ENCODE data around the gene AKNA.
A peak's percentile ranks its signal among the peaks of the same experiment; 100 is the strongest.
"Not testable (repeated sequence)": the region's sequence is repeated elsewhere in the genome, so short reads cannot be mapped to it uniquely, and the experiment has no call there.

Gene AKNA

DNA sequence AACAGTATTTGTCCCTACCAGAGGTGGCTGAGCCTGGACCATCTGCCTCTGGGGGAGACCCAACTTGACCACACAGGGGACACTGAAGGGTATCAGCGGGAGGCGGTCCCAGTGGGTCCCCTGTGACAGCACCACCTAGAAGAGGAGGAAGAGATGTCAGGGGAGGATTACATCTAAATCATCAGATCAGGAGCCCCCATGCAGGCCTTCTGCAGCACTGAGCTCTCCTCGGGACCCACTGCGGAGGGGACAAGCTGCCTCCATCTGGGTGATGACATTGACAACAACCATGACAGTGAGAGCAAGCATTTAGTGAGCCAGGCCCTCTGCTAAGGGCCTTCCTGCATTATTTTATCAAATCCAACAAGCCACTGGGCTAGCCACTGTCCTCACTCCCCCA is 45.8 kb downstream of the AKNA start:
- DNase-seq (ENCODE audit: low read depth in 1 of 2, low spot score in 1 of 2): no peak

DNA sequence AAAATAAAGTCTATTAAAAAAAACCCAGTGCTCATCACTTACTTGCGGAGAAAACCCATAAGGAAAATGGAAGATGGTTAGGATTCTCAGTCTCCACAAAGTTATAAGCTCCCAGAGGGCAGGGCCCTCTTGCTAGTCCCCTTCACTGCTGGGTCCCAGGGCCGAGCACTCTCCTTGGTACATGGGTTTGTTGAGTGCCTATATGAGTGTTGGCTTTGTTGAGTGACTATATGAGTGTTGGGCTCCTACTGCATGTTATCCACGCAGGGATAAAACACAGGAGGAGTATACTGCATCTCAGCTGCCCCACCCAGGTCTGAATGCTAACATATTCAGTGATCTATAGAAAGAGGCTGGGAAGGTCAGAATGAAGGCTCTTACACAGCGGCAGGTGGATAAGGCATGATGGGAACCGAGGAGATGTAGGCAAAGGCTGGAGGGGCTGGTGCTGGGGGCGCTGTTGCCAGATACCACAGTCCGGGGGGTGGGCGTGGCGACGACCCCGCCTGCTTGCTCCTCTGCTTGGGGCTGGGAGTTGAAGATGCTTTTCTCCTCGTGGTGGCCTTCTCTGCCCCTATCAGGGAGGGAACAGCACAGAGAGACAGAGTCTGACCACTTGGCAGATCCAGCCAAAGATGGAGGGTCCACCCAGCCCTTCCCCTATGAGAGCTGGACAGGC is 46.5 kb downstream of the AKNA start:
- DNase-seq (ENCODE audit: low read depth in 1 of 2, low spot score in 1 of 2): no peak

DNA sequence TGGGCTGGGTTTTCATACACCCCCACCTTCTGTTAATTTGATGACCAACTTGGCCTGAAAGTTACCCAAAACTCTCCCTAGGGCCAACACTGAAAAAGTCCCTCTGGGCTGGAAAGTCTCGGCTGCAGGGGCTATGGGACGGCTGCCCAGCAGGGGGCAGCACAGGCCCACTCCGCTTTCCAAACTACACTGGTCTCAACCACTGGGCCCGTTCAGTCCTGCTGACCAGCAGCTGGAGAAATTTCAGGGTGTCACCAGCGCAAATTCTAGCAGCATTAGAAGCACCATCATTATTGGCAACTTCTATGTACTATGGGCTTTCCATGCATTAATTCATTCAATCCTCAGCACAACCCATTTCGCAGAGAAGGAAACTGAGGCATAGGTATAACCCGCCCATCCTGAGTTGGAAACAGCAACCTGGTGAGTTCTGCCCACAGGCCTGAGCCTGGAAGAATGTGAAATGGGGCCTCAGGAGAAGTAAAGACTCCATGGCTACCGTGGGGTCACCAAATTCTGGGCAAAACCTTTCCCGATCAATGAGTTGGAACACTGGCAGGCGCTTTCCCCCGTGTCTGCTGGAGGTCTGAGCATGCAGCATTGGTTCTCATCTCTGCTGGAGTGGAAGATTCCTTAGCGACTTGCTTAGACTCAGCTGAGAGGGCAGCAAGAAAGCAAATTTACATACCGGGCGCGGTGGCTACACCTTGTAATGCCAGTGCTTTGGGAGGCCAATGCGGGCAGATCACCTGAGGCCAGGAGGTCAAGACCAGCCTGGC is 48.5 kb downstream of the AKNA start:
- peak; percentile 42 to 47 for DNase-seq (ENCODE audit: low read depth in 1 of 2, low spot score in 1 of 2)

DNA sequence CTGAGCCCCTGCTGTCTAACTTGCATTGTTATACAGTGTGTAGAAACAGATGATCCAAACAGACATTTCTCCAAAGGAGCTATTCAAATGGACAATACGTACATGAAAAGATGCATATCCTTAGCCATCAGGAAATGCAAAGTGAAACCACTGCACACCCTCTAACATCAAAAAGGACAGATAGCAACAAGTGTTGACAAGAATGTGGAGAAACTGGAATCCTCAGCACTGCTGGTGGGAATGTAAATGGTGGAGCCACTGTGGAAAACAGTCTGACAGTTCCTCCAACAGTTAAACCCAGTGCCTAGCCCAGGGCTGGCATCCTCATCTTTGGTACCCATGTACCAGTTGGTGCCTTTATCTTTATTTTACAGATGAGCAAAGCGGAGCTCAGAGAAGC is 49.6 kb downstream of the AKNA start:
- DNase-seq (ENCODE audit: low read depth in 1 of 2, low spot score in 1 of 2): no peak

DNA sequence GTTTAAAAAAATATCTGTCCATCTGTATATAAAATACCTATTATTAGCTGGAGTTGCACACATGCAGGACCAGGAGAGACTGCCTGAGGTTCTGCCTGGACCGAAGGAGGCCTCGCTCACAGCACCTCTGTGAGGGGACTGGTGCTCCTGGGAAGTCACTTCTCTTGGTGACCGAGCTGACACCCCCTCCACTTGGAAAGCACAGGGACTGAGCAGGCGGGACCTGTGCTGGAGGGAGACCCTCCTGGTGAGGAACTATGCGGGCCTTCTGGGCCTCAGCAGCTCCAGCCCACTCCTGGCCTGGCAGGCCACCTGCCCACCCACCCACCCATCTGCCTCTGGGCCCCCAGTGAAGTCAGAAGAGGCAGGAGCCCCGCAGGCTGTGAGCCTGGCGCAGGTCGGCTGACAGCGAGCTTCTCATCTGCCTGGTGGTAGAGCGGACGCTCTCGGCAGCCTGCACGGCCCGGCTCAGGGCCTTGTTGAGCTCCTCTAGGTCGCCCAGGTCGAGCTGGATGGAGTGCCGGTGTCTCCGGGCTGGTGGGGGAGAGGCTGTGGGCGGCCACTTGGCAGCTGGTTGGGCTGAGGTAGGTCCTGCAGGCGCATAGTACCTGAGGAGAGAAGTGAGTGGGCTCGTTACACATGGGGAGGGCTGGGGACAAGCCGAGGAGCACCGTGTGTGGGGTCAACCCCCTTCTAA is 50.9 kb downstream of the AKNA start:
- DNase-seq (ENCODE audit: low read depth in 1 of 2, low spot score in 1 of 2): no peak

DNA sequence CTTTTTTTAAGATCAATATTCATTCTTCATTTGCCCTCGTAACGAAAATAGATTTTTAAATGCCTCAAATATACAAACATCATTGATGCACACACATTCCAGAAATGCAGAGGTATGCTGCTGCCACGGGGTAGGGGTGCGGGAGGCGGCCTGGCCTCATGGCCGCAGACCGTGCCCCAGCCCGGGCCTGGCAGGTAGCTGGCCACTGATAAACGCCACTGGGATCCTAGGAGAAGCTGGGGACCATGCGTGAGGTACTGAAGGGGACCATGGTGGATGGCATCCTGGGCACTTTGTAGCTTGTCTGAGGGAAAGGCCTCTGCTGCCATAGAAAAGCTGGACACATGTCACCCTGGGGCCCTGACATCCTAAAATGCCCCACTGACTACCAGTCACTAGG is 51.6 kb downstream of the AKNA start:
- no peak for DNase-seq (ENCODE audit: low read depth in 1 of 2, low spot score in 1 of 2)

DNA sequence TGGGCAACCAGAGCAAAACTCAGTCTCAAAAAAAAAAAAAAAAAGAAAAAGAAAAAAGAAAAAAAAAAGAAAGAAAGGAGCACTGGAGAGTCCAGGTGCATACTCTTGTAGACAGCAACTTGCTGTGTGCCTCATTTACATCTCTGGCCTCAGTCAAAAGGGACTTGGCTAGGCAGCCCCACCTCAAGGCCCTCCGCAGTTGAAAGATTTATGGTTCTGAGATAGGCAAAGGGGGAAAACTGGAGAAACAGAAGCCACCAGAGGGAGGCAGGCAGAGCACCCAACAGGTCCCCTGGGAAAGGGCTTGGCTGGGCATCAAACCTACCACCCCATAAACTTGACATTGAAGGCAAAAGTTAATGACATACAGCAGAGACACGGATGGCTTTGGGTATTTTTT is 52.0 kb downstream of the AKNA start:
- DNase-seq (ENCODE audit: low read depth in 1 of 2, low spot score in 1 of 2): no peak

DNA sequence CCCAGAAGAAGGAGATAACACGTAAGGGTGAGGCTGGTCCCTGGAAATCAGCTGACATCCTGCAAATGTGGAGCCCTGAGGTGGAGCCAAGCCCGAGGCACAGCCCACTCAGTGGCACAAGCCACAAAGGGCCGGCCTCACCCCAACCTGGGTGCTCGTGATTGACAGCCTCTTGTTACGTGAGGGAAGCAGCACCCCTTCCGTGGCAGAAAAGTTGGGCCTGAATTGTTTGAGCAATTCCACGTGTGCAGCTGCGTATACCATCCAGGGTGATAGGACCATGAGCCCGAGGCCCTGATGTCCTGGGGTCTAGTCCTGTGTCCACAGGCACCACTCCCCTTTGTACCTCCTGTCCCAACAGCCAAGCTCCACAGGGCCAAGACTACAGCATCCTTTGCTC is 53.3 kb downstream of the AKNA start:
- DNase-seq (ENCODE audit: low read depth in 1 of 2, low spot score in 1 of 2): no peak

DNA sequence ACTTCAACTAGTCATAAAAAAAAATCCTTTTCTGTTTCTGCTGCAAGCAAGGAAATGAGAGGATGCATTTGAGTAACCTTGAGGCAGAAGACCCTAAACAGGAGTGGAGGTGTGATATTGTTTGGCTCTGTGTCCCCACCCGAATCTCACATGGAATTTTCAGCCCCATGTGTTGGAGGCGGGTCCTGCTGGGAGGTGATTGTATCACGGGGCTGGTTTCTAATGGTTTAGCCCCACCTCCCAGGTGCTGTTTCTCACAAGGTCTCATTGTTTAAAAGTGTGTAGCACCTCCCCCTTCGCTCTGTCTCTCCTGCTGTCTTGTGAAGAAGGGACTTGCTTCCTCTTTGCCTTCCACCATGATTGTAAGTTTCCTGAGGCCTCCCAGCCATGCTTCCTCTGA is 54.1 kb downstream of the AKNA start:
- not testable (repeated sequence) for DNase-seq (ENCODE audit: low read depth in 1 of 2, low spot score in 1 of 2)

DNA sequence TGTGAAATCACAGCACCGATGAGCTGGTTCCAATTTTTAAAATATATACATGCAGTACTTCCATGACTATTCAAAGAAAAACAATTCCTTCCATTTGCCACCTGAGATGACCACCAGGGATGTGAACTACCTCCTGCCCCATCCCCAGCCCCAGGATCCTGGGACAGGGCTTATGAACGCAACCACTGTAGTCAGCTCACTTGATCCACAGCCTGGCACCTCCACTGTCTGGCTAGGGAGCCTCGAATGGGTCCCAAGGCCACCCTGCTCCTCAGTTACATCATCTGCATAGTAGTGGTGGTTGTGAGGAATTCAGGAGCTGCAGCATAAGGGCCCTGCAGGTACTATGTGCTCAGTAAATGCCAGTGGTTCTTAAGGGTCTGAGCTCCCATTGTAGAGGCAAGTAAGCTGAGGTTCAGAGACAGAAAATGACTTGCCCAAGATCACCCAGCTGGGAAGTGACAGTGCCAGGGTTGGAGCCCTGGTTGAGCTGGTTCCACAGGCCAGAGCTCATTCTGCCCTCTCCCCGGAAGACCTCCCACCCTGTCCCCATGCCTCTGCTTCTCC is 55.2 kb downstream of the AKNA start:
- DNase-seq (ENCODE audit: low read depth in 1 of 2, low spot score in 1 of 2): not testable (repeated sequence)

DNA sequence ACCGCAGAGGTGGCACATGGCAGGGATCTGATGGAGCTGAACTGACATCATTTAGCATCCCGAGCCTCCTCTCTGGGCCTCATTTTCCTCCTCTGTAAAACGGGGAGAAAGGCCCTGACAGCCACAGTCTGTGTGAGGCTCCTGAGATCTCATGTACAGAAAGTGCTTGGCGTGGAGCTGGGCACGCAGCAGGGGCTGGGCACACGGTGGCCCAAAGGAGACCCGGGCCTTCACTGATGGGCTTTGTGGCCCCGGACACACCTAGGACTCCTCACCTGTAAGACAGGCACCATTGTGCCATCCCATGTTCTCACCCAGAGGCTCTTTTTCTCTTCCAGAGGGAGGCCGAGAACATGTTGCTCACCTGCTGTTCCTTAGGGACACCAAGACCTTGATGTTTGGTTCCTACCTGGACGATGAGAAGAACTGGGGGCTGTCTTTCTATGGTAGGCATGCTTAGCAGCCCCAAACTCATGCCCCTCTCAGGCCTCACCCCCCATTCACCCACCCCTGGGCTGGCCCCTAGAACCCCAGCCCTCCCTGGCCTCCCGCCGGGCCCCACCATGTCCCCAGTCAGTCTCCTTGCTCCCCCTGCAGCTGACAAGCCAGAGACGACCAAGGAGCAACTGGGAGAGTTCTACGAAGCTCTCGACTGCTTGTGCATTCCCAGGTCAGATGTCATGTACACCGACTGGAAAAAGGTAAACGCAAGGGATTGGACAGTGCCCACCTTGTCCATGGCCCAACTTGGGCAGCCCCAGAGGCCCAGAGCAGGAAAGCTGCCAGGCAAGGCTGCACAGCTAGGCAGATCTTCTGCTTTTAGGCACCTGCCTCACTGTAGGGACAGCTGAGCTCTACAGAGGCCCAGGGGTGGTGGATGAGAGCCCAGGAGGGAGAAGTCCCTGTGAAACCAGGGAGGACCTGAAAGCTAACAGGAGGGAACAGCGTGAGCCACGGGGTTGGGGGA is 56.3 kb downstream of the AKNA start:
- not testable (repeated sequence) for DNase-seq (ENCODE audit: low read depth in 1 of 2, low spot score in 1 of 2)

DNA sequence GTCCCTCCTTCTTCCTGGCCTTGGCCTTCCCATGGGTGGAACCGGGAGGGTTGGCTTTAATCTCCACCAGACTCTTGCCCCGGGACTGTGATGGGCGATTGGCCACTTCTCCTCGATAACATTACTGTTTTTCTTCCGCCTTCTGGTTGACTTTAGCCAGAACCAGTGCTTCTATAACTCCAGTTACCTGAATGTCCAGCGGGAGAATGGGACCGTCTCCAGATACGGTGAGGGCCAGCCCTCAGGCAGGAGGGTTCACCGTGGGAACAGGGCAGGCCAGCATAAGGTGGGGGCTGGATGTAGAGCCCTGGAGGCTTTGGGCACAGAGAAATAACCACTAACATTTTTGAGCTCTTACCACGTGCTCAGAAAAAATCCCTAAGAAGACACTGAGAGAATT is 57.1 kb downstream of the AKNA start:
- no peak for DNase-seq (ENCODE audit: low read depth in 1 of 2, low spot score in 1 of 2)

DNA sequence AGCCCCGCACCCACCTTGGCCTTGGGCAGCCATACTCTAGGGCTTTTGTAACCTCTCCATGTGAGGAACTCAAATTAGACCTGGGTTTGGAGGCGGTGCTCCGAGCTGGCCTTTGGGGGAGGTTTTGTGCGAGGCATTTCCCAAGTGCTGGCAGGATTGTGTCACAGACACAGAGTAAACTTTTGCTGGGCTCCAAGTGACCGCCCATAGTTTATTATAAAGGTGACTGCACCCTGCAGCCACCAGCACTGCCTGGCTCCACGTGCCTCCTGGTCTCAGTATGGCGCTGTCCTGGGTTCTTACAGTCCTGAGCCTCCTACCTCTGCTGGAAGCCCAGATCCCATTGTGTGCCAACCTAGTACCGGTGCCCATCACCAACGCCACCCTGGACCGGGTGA is 58.2 kb downstream of the AKNA start, which contains the start of gene ORM2:
Gene ORM2, plus strand, starts transcription at position 245 of the 398 bp plus-strand sequence. Its CDS starts 36 bp downstream, at position 281.
- DNase-seq (ENCODE audit: low read depth in 1 of 2, low spot score in 1 of 2): not testable (repeated sequence)

DNA sequence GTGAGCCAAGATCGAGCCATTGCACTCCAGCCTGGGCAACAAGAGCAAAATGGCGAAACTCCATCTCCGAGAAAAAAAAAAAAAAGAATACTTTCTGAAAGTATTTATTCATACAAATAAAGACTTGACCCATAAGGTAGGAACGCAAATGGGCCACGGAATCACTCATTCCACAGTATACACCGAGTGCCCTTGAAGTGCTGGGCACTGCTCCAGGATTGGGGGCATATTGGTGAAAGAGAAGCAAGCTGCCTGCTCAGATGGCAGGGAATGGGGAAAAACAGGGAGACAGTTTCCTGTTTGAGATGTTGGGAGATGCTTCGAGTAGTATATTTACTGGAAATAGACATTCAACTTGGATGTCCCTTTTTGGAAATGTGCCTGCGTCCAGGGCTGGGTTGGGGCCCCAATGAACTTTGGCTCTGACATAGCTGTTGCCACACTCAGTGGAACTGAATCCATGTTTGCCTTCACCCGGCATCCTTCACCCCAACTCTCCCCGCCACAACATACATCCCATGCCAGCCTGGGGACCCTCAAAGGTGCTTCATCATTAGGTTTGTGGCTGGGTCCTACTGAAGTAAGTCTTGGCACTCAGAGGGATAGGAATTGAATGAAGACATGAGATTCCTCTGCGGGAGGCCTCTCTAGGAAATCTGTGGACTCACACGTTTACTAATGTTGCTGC is 58.7 kb downstream of the AKNA start:
- DNase-seq (ENCODE audit: low read depth in 1 of 2, low spot score in 1 of 2): not testable (repeated sequence)

DNA sequence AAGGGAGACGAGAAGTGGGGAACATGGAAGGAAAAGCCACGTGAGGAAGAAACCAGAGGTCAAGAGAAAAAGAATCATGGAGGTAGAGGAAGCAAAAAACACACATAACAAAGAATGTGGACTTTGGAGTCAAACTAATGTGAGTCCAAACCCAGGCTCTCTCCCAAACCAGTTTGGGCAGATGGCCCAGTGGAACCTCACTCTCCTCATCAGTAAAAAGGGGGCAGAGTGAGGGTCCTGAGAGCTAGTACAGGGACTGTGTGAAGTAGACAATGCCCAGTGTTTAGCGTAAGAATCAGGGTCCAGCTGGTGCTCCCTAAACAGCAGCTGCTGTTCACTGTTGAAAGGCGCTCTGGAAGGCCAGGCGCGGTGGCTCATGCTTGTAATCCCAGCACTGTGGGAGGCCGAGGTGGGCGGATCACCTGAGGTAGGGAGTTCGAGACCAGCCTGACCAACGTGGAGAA is 59.4 kb downstream of the AKNA start:
- not testable (repeated sequence) for DNase-seq (ENCODE audit: low read depth in 1 of 2, low spot score in 1 of 2)

DNA sequence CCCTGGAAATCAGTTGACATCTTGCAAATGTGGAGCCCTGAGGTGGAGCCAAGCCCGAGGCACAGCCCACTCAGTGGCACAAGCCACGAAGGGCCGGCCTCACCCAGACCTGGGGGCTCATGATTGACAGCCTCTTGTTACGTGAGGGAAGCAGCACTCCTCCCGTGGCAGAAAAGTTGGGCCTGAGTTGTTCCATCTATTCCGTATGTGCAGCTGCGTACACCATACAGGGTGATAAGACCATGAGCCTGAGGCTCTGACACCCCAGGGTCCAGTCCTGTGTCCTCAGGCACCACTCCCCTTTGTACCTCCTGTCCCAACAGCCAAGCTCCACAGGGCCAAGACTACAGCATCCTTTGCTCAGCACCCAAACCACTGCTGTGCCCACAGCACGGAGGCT is 60.0 kb downstream of the AKNA start:
- DNase-seq (ENCODE audit: low read depth in 1 of 2, low spot score in 1 of 2): no peak

DNA sequence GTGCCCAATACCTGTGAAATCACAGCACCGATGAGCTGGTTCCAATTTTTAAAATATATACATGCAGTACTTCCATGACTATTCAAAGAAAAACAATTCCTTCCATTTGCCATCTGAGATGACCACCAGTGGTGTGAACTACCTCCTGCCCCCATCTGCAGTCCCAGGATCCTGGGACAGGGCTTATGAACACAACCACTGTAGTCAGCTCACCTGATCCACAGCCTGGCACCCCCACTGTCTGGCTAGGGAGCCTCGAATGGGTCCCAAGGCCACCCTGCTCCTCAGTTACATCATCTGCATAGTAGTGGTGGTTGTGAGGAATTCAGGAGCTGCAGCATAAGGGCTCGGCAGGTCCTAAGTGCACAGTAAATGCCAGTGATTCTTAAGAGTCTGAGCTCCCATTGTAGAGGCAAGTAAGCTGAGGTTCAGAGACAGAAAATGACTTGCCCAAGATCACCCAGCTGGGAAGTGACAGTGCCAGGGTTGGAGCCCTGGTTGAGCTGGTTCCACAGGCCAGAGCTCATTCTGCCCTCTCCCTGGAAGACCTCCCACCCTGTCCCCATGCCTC is 62.0 kb downstream of the AKNA start:
- DNase-seq (ENCODE audit: low read depth in 1 of 2, low spot score in 1 of 2): not testable (repeated sequence)

DNA sequence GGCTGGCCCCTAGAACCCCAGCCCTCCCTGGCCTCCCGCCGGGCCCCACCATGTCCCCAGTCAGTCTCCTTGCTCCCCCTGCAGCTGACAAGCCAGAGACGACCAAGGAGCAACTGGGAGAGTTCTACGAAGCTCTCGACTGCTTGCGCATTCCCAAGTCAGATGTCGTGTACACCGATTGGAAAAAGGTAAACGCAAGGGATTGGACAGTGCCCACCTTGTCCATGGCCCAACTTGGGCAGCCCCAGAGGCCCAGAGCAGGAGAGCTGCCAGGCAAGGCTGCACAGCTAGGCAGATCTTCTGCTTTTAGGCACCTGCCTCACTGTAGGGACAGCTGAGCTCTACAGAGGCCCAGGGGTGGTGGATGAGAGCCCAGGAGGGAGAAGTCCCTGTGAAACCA is 62.8 kb downstream of the AKNA start:
- not testable (repeated sequence) for DNase-seq (ENCODE audit: low read depth in 1 of 2, low spot score in 1 of 2)

DNA sequence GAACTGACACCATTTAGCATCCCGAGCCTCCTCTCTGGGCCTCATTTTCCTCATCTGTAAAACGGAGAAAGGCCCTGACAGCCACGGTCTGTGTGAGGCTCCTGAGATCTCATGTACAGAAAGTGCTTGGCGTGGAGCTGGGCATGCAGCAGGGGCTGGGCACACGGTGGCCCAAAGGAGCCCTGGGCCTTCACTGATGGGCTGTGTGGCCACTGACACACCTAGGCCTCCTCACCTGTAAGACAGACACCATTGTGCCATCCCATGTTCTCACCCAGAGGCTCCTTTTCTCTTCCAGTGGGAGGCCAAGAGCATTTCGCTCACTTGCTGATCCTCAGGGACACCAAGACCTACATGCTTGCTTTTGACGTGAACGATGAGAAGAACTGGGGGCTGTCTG is 63.3 kb downstream of the AKNA start:
- DNase-seq (ENCODE audit: low read depth in 1 of 2, low spot score in 1 of 2): no peak

Measured in activated CD4-positive, alpha-beta T cell treated with anti-CD3 and anti-CD28 coated beads, Interleukin-2, amount 50 U/mL, for 24 hours (primary cell).